ENCODE measurements around the gene PLD1.

Gene PLD1

DNA sequence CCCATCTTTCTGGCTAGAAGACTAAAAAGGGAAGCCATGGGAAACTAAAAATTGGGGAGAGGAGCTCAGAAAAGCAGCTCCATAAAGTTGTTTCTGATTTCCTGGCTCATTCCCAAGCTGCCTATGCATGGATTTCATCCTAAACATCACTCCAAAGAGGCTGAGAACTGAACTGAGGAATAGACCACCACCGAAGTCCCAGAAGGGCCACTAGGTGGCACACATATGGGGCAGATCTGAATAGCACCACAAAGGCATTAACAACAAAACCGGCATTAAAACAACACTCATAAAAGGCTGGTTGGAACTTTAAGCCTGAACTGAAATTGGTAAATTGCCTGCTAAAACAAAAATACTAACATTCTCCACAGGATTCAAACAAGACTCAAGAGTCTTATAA lies 106.3 kb downstream of the PLD1 start:
- DNase-seq (ENCODE audit: low read depth): peak; percentile 66
- H3K4me3 ChIP-seq (replicated peaks; ENCODE audit: low read depth, low read length): no peak overlapping the region
- TF ChIP-seq, protein P1, sequence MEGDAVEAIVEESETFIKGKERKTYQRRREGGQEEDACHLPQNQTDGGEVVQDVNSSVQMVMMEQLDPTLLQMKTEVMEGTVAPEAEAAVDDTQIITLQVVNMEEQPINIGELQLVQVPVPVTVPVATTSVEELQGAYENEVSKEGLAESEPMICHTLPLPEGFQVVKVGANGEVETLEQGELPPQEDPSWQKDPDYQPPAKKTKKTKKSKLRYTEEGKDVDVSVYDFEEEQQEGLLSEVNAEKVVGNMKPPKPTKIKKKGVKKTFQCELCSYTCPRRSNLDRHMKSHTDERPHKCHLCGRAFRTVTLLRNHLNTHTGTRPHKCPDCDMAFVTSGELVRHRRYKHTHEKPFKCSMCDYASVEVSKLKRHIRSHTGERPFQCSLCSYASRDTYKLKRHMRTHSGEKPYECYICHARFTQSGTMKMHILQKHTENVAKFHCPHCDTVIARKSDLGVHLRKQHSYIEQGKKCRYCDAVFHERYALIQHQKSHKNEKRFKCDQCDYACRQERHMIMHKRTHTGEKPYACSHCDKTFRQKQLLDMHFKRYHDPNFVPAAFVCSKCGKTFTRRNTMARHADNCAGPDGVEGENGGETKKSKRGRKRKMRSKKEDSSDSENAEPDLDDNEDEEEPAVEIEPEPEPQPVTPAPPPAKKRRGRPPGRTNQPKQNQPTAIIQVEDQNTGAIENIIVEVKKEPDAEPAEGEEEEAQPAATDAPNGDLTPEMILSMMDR (IDR thresholded peaks at IDR 0.05; ENCODE audit: low read length, missing control alignments): peak; percentile 75

DNA sequence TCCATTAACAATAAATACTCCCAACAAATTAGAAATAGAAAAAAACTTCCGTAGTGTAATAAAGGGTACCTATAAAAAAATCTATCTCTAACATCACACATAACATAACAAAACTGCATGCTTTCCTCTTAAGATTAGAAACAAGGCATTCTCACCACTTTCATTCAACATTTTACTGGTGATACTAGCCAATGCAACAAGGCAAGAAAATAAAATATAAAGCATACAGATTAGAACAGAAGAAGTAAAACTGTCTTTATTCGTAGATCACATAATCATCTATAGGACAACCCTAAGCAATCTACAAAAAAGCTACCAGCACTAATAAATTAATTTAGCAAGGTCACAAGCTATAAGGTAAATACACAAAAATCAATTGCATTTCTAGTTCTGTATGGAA lies 107.1 kb downstream of the PLD1 start:
- no peak overlapping the region for H3K4me3 ChIP-seq (replicated peaks; ENCODE audit: low read depth, low read length)
- TF ChIP-seq, protein P1 (IDR thresholded peaks at IDR 0.05; ENCODE audit: low read length, missing control alignments): no peak
- no peak for DNase-seq (ENCODE audit: low read depth)

DNA sequence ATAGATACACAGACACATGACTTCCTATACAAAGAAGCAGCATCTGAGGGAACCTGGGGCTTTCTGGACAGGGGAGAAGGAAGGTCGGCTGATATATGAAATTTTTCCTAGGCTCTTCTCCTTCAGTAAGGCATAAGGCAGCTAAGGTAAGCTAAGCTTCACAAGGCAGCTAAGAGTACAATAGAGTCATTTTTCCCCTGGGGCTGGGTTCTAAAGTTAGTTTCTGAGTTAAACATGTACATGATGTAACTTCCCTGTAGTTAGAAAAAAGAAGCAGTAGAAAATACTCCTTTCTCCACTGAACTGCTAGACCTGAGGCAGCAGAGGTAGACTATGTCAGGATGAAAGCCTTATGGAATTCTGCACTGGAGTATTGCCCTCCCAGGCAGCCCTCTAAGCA lies 109.6 kb downstream of the PLD1 start:
- H3K4me3 ChIP-seq (replicated peaks; ENCODE audit: low read depth, low read length): no peak overlapping the region
- DNase-seq (ENCODE audit: low read depth): no peak
- TF ChIP-seq, protein P1 (IDR thresholded peaks at IDR 0.05; ENCODE audit: low read length, missing control alignments): no peak

DNA sequence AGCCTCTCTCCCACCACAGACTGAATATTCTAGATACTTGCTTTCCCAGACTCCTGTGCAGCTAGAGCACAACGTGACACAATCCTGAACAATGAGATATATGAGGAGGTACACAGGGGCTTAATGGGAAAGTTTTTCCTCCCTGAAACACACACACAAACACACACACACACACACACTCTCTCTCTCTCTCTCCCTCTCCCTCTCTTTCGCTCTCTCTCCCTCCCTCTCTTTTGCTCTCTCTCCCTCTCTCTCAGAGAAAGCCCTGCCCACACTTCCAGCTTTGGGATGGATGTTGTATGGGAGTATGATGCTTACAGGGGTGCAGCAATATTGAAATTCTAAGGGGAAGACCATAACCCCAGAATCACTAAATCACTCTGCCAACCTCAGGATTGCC lies 110.1 kb downstream of the PLD1 start:
- H3K4me3 ChIP-seq (replicated peaks; ENCODE audit: low read depth, low read length): no peak overlapping the region
- no peak for DNase-seq (ENCODE audit: low read depth)
- TF ChIP-seq, protein P1 (IDR thresholded peaks at IDR 0.05; ENCODE audit: low read length, missing control alignments): no peak

DNA sequence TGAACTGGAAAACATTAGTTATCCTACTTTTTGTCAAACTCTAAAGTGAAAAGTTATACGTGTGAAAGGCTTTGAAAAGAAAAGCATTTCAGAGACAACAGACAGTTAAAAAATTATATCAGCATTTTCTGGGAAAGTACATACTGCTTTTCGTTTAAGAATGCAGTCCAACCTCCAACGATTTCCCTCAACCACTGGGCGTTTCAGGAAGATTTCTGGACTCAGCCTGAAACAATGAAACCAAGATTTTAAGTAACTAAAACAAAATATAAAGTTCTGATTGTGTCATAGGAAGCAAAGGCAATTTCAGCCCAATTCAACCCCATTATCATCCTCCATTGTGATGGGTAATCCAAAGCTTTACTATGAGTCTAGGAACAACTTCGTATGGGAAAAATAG lies 110.7 kb downstream of the PLD1 start:
- peak; percentile 49 for DNase-seq (ENCODE audit: low read depth)
- H3K4me3 ChIP-seq (replicated peaks; ENCODE audit: low read depth, low read length): no peak overlapping the region
- TF ChIP-seq, protein P1 (IDR thresholded peaks at IDR 0.05; ENCODE audit: low read length, missing control alignments): no peak

DNA sequence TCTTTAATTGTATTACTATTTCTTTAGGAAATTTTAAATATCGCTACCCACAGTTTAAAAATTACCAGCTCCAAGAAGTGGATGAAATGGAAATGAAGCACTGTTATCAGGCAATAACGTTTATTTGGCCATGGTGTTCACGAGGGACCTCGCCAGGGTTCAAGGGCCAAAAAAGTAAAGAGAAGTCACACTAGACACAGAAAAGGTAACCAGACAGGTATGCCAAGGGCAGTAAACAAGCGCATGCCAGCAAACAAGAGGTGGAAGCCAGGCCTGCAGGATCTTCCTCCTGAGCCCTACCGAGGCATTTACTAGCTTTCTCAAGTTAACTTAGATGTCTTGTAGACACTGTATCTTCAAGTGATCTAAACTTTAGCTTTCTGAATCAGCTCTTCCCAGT lies 113.5 kb downstream of the PLD1 start:
- DNase-seq (ENCODE audit: low read depth): no peak
- no peak overlapping the region for H3K4me3 ChIP-seq (replicated peaks; ENCODE audit: low read depth, low read length)
- TF ChIP-seq, protein P1 (IDR thresholded peaks at IDR 0.05; ENCODE audit: low read length, missing control alignments): no peak

DNA sequence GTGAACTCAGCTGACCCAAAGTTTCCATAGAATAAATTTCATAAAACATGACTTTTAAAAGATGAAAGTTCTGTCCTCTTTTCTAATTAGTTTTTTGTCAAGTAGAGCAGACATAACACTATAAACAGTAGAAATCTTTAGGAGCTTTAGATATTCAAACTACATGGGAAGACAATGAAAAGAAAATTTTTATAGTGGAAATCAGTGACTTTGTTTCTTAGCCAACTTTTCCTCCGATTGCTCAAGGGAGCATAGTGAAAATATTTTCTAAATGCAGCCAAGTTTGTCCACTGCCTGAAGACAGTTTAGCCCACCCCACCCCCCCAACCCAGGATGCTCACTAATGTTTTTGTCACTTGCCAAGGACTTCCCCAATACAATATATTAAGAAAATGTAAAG lies 114.9 kb downstream of the PLD1 start:
- no peak overlapping the region for H3K4me3 ChIP-seq (replicated peaks; ENCODE audit: low read depth, low read length)
- TF ChIP-seq, protein P1 (IDR thresholded peaks at IDR 0.05; ENCODE audit: low read length, missing control alignments): no peak
- peak; percentile 62 for DNase-seq (ENCODE audit: low read depth)

All from fibroblast of pulmonary artery (primary cell).